Stimulated activated CD4-positive, alpha-beta T cell treated with anti-CD3 and anti-CD28 coated beads, Interleukin-2, amount 100 ng/mL, for 24 hours (primary cell): Measurements from ENCODE around the gene PAPPA2.

ENCODE experiments used
- DNase-seq, 2 donors: peaks; one replicate each; pipeline ENCODE4 v3.0.0-alpha.2; 2020

Gene PAPPA2

DNA sequence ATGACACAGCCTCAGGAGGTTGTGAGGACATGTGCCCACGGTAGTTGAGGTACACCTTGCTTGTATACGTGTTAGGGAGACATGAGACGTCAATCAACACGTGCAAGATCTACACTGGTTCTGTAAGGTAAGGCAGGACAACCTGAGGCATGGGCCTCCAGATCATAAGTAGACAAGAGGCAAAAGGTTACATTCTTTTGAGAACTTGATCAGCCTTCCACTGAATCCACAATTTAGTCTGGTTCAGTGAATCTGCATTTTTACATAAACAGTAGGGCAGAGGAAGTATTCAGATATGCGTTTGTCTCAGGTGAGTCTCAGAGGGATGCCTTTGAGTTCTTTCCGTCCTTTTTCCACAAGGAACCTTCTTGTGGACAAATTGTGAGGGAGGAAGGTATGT lies 352.6 kb downstream of the PAPPA2 start:
- no peak for DNase-seq

GRCh38 chr1:176816232-176816631 lies 353.3 kb downstream of the PAPPA2 start:
- no peak for DNase-seq

DNA sequence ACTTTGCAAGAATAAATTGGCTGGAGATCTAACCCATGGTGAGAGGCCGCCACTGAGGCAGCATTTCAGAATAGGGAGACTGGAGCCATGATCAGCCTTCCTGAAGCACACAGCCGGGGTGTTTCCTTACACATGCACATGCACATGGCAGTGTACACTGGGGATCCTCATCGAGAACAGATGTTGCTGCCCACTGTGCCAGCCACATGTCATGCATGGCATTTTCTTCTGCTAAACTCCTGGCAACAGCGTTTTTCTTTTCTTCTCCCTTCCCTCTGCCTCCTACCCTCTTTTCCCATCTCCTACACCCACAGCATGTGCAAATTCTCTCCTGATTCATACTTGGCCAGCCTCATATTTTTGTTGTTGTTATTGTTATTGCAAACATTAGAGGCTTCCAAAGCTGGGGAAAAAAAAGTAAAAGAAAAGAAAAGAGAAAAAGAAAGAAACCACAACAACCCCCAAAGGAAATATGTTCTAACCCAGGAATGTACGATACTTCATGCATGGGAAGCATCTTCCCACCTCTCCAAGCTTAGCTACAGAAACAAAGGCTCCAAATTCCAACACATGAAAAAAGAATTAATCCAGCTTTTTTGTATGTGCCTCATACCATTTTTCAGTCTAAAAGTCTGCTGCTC lies 357.5 kb downstream of the PAPPA2 start:
- DNase-seq: no peak

DNA sequence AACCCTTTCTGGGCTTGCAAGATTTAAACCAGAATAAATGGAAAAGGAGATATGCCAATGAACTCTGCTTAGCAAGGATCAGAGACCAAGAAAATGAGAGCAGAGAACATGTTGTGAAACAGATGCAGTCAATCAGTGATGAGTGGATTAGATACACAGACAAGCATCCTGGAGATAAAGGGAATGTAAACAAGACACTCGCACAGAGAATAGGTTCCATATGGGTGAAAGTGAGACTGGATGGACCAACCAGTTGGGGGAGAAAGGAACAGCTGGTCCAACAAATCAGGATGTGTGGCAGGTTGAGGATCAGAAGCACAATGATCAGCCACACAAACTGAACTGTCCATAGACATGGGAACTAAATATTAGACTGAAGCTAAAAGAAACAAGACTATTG lies 363.3 kb downstream of the PAPPA2 start:
- no peak for DNase-seq

- DNase-seq: no peak
Measured at GRCh38 chr1:176829261-176829660, 366.3 kb downstream of the PAPPA2 start.

GRCh38 chr1:176831150-176831549 lies 368.2 kb downstream of the PAPPA2 start:
- DNase-seq: no peak

DNA sequence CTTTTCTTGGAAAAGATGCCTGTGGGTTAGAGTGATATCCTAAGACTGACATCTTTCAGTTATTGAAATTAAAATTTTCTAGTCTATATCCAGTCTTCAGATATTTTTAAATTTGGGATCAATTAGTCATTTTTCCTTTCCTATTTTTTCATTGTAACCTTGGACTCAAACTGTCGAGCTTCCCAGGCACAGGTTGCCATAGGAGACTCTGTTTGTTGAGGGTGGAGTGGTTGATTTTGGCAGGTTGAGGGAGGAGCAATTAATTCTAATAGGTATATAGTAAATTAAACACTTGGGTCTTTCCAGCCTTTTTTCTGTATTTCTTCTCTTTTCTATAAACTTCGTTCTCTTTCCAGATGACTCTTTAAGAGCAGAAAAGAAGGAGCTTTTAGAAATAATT lies 374.7 kb downstream of the PAPPA2 start:
- DNase-seq: no peak

DNA sequence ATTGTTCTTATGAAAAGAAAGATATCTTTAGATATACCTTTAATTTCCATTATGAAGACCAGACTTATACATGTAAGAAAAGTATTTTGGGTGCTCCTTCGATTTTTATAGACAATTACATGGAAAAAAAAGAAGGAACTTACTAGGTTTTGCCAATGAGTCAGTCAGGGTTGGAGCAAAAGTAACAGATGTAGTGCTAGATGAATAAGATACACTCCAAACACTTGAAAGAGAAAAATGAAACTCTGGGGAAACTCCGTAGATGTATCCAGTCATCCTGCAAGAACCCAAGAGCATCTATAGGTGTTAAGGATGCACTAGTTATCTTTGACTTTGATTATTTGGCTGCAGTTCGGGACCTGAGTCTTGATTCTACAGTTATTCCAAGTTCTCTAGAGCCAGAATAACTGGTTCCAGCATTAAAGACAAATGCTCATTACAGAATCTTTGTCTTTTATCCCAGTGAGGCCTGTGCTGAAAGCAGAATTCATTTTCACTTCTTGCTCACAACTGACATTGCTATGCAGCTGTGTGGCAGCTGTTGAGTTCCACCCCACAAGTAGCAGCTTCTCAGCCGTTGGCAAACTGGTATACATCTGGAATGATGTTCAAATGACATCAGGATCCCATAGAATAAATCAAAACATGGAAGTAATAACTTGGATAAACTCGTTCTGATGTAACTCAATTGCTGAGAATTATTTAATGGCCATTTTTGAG lies 375.5 kb downstream of the PAPPA2 start:
- no peak for DNase-seq

DNA sequence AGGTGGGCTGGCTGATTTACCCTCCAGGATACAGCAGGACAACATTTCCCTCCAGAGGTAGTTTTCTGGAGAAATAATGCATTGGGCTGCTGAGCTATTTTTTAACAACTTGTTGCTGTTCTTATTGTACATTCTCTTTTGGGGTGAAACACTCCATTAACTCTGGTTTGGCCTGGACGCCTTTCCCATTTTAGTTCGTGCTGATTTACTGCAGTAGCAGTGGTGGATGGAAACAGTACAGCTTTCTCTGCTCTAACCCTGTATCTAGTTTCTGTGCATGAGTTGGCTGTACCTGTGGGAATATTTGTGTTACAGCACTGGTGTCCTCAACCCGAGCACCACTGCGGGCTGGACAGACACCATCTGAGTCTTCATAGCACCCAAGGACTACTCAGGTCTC lies 376.2 kb downstream of the PAPPA2 start:
- DNase-seq: no peak

GRCh38 chr1:176841238-176841637 lies 378.3 kb downstream of the PAPPA2 start:
- DNase-seq: no peak

DNA sequence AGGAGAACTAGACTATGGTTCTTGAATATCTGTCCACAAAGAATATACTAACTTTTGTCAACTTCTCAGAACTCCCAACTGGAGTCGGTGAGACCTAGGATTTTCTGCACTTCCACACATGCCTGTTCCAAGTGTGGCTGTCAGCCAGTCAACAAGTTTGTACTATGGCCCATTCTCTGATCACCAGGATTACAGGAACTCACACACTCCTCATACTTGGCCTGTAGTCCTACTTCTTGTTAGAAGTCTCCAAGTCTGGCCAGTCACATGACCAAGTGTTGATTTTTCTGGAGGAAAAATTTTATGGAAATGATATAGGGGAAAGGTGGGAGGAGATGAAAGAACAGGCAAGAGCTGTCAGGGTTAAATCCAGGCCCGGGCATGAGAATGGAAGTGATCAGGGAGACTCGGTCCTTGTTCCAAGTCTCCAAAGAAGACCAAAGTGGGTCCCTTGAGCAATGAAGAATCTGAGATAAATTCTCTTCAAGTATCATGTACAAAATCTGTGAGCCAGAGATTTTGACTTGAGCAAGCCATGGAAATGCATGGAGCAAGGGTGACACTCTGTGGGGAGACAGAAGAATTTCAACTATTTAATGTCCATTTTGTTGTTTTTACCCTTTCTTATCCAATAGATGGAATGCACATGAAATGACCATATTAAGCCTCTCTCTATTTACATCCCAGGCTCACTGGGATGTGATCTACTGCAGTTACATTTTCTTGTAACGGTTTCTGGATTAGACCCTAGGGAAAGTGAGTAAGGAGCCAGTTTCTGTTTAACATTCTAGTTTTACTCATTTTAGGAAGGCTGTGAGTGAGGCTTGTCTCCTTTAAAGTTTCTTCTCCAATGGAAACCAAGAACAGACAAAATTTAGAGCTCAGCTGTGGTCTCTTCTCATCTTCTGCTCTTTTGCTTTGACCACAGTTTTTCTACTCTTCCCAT lies 380.6 kb downstream of the PAPPA2 start:
- peak in 1 of 2 donors; percentile 1 for DNase-seq

DNA sequence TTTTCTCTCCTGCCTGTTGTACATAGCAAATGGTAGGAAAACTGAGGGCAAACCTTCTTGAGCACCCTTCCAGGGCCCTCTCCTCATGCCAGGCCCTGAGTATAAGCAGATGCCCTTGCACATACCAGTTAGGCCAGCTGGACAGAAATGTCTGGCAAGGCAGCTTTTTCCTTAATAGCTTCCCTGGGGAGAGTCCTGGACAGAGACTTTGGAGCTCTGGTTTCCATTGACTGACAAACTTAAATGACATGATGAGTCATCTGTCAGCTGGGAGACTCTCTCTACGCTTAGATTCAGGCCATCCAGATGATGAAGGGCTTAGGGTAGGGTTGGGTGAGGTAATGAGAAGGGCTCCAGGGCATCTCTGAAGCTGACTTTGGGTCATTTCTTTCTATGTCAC lies 384.1 kb downstream of the PAPPA2 start:
- no peak for DNase-seq

- no peak for DNase-seq
Measured at GRCh38 chr1:176849281-176849680, 386.3 kb downstream of the PAPPA2 start.

- DNase-seq: no peak
Measured at GRCh38 chr1:176850871-176851270, 387.9 kb downstream of the PAPPA2 start.

DNA sequence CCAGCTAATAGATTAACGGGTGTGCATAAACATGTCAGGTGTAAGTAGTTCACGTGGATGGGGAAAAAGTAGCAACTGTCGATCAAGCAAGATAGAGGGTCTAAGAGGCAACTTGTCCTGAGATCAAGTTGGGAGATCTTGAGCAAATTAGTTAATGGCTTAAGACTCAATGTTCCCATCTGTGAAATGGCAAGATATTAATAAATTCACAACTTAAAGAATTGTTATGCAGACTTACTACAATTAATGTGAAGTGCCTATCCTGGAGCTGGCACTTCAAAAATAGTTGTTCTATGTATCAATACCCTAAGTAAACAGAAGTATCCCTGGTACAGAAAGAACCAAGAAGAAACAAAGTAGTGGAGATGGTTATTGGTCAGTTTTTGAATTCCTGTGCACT lies 389.1 kb downstream of the PAPPA2 start:
- no peak for DNase-seq

DNA sequence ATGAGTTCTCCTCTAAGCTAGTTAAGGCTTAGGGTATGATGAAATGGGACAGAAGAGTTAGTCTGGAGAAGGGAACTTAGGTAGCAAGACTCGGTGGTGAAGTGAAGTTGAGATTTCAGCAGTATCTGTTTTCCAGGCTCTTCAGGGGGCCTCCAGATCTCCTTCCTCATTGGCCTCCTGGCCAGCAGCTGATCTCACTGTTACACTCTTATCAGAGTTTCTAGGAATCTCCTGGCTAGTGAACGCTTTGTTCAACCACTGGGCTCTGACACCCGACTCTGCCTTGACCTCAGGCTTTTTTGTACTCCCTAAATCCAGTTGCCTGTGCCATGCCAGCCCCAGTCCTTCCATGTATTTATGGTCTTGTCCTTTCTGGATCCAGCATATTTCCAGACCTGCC lies 390.5 kb downstream of the PAPPA2 start:
- DNase-seq: no peak

GRCh38 chr1:176854121-176854520 lies 391.1 kb downstream of the PAPPA2 start:
- no peak for DNase-seq

GRCh38 chr1:176854758-176855745 lies 392.1 kb downstream of the PAPPA2 start:
- no peak for DNase-seq

DNA sequence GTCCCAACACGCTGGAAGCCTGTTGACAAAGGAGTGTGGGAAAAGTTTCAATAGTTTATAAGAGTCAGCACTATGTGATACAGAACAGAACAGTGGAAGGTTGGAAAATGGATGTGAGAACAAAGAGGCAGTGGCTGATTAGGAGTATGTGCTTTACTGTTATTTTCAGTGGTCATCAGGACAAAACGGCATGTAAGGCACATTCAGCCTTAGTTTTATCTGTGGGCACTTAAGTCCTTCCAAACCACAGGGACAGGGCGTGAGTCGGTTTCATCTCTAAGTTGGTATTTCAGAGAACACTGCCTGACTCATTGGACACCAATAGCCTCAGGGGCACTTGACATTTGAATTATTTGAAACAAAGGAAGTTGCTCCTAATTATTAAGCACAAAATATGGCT lies 394.7 kb downstream of the PAPPA2 start:
- no peak for DNase-seq

DNA sequence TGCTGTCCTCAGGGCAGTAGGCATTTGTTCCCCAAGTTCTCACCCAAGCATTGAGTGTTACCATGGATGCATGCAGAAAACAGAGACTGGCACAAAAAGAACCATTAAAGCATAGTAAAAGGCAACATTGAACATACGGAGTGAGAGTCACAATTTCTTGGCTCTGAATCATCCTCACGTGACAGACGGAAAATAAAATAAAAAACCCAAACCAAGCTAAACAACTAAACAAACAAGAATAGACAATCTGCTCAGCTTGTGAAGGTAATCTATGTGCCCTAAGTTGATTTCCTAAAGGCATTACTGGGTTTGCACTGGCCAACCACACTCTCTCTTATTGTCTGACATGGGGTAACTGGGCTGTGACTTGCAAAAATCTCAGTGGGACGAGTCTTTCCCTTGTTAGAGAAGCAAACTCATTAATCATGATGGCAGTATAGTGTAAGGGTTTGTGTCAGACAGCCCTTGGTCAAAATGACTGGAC lies 395.5 kb downstream of the PAPPA2 start:
- no peak for DNase-seq

- DNase-seq: no peak
Measured at GRCh38 chr1:176863613-176864012, 400.6 kb downstream of the PAPPA2 start.

- no peak for DNase-seq
Measured at GRCh38 chr1:176864211-176864610, 401.2 kb downstream of the PAPPA2 start.
